IPS DF 4.7 (cell line): ENCODE results near the gene INF2.

Experiments
- DNase-seq: peaks from one replicate; pipeline ENCODE4 v3.0.0-alpha.2; 2013; ENCODE audit warnings: low spot score; ENCODE audit errors: extremely low read depth

The INF2 gene

GRCh38 chr14:104676130-104676693, 13.2 kb upstream of the INF2 start:
- no peak for DNase-seq

- no peak for DNase-seq
Observed at GRCh38 chr14:104676694-104677511, 12.5 kb upstream of the INF2 start.

DNA sequence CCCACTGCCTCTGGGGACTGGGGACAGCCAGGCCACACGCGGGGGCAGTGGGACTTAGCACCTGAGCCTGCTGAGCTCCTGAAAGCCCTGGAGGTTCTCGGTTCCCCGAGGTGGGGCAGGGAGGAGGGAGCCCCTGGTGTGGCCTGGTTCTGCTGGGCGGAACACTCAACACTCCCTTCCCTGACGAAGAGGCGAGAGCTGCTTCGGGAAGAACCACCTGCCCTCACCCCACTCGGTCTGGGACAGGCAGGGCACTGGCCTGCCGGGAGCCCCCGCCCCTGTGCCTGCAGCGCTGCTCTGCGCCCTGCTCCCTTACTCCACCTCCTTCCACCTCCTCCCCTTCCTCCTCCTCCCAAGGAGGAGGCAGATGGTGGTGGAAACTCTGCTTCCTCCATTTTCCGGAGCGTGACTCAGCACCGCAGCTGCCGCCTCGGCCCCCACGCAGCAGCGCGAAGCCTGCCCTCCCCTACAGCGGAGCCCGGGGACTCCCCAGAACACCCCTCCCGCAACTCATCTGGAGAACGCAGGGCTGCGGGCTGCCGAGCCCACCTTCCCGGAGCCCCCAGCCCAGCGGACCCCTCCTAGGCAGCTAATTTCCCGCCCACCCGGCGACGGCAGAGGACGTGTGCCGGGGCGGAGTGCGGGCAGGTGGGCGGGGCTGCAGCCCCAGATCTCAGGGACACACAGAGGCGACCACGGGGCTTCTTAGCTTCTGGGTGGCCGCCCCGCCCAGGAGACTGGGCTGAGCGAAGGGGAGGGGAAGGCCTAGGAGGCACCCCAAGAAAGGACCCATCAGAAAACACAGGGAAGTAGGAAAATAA, 11.7 kb upstream of the INF2 start:
- no peak for DNase-seq

DNA sequence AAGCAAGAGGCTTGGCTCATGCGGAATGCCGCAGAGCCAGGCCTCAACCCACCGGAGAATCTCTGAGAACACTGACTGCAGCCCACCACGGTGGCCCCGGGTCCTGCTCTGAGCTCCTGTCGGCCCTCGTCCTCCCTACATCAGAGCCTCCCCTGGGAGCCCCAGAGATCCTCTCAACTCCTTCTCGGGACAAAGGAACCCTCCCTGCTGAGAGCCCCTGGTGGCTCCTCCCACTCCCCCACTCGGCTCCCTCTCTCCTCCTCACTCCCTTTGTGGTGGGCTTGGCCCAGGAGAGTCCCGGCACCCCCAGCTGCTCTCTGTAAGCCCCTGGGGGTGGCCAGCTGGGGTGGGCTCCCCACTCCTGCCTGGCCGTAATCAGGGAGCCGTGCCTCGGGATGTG, 11.1 kb upstream of the INF2 start:
- DNase-seq: no peak

- no peak for DNase-seq
Observed at GRCh38 chr14:104678901-104679705, 10.3 kb upstream of the INF2 start.

DNA sequence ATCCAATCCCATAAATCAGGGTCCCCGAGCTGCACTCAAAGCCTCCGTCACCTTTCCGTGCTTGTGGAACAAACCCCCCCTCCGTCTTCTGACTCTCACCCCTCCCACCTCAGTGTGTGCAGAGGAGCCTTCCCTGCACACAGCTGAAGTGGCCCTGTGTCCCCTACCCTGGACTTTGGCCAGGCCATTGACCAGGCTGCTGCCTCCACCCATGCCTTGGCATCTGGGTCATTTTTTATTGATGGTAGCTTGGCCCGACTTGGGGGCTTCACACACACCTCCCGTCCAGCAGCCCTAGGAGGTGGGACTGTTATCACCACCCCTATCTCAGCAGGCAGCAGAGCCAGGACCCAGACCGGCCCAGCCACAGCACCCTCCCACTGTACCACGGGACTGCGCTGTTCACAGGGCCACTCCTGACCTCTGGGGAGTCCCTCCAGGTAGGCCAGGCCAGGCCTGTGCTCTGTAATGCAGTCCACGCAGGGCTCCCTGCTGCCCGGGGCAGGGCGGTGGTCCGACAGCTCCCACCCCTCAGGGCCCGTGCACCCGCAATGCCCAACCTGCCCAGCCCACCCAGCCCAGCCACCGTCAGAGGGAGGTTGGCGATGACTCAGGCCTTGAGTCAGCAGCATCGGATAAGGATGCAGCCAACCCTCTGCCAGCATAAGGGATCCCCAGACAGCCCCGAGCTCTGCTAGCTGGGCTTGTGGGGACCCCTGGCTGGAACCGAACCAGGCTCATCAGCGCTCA, 9.2 kb upstream of the INF2 start:
- no peak for DNase-seq

DNA sequence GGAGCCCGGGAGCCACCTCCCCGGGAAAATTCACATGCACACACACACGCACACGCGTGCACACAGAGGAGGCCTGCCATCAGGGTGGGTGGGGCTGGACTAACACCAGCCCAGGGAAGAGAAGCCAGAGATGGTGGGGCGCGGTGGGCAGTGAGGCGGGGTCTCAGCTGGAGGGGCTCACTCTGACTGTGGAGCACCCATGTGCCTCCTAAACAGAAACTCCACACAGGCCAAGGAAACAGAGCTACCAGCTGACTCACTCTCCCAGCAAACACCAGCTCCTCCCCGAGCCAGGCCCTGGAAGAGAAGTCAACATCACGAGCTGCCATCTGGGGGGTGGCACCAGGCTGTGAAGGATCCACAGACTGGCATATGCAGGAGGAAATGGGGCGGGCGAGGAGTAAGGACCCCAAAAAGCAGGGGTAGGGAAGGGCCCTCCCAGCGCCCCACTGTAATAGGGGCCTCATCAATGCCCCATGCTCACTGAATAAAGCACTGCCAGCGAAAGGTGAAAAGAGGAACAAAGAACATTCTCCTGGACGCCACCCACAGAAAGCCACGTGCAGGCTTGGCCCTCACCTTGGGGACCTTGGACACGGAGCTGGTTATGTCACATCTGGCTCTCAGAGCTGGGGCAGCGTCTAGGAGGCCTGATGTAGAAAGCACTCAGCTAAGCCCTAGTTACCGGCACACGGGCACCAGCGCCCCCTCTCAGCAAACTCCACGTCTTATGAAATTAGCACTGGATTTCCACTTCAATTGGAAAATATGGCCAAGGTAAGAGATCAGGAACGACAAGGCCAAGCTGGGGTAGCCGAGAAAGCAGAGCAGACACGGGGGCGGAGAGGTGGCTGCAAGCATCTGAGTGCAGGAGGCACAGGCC, 8.4 kb upstream of the INF2 start:
- DNase-seq: no peak

- peak; percentile 53 for DNase-seq
Observed at GRCh38 chr14:104681689-104682074, 7.7 kb upstream of the INF2 start.

DNA sequence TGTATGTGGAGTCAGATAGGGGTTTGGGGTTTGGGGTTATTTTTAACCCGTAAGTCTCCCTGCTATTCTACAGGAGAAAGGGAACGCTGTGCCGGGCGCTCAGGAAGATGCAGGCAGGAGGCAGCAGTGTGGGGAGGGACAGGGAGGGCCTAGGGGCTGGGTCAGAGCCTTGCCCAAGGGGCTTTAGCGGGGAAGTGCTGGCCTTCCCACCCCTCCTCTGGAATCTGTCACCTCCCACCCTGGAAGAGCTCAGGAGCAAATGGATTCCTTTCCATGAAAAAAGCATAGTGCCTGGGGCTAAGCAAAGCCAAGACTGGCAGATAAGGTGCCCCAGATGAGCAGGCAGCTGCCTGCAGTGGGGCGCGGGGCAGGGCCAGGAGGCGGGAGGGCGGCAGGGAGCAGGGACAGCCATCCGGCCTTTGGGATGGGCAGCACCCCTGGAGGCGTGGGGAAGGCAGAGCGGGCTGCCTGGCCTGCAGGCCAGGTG, 7.3 kb upstream of the INF2 start:
- DNase-seq: peak; percentile 80

DNA sequence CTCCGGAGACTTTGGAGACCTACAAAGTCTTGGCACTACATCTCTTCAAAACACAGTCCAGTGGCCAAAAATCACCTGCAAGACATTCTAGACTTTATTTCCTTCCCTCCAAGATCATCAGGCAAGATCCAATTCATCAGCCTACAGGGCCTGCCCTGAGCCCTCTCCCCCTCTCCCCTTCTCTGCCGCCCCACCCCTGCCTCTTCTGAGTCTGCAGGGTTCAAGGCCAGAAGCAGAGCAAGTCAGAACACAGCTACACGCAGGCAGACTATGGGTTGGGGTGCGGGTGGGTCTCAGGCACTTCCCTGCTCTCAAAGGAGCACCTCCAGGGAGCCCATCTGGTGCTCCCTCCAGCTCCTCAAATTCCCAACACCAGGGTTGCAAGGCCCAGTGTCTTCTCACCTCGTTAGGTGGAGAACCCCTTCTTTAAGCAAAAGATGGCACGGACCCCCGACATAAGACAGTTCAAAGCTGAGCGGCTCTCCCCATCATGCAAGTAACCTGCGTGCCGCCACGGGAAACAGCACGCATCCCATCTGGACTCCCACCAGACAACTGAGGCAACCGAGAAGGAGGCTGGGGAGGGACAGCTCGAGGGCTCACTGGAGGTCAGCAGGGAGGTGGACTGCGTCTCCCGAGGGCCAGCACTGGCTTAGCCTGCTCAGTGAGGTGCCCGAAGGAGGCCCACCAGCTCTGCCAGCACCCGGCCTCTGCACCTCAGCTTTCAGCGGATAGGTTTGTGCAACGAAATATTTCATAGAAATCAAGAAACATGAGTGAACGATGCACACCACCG, 5.6 kb upstream of the INF2 start:
- DNase-seq: no peak

GRCh38 chr14:104684449-104684821, 5.0 kb upstream of the INF2 start:
- no peak for DNase-seq

DNA sequence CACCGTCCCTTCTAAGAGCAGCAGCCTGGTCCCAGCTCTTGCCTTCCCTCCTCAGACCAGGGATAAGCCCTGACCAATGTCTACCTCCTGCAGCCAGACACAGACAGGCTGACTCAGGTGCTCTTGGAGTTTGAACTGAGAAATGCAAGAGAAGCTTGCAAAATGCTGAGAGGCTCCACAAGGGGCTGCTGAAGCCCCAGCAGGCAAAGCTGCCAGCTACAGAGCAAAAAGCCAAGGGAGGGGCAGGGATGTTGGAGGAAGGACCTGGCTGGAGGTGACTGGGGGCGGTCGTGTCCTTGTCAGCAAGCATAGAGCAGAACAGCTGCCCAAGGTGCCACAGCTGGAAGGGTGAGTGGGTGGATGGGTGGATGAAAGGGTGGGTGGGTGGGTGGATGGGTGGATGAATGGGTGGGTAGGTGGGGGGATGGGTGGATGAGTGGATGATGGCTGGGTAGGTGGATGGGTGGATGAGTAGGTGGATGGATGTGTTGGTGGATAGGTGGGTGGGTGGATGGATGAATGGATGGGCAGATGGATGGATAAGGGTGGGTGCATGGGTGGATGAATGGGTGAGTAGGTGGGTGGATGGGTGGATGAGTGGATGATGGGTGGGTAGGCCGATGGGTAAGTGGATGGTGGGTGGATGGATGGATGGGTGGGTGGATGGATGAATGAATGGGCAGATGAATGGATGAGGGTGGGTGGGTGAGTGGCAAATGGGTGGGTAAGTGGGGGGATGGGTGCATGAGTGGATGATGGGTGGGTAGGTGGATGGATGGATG, 4.0 kb upstream of the INF2 start:
- no peak for DNase-seq

DNA sequence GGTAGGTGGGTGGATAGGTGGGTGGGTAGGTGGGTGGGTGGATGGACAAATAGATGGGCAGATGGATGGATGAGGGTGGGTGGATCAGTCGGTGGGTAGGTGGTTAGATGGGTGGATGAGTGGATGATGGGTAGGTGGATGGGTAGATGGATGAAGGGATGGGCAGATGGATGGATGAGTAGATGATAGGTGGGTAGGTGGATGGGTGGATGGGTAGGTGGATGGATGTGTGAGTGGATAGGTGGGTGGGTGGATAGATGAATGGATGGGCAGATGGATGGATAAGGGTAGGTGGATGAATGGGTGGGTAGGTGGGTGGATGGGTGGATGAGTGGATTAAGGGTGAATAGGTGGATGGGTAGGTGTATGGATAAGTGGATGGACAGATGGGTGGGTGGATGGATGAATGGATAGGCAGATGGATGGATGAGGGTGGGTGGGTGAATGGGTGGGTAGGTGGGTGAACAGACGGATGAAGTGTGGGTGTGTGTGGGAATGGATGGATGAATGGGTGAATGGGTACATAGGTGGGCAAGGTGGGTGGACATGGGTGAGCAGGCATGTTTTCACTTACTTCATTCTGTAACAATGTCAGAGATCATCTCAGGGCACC, 3.3 kb upstream of the INF2 start:
- DNase-seq: no peak

DNA sequence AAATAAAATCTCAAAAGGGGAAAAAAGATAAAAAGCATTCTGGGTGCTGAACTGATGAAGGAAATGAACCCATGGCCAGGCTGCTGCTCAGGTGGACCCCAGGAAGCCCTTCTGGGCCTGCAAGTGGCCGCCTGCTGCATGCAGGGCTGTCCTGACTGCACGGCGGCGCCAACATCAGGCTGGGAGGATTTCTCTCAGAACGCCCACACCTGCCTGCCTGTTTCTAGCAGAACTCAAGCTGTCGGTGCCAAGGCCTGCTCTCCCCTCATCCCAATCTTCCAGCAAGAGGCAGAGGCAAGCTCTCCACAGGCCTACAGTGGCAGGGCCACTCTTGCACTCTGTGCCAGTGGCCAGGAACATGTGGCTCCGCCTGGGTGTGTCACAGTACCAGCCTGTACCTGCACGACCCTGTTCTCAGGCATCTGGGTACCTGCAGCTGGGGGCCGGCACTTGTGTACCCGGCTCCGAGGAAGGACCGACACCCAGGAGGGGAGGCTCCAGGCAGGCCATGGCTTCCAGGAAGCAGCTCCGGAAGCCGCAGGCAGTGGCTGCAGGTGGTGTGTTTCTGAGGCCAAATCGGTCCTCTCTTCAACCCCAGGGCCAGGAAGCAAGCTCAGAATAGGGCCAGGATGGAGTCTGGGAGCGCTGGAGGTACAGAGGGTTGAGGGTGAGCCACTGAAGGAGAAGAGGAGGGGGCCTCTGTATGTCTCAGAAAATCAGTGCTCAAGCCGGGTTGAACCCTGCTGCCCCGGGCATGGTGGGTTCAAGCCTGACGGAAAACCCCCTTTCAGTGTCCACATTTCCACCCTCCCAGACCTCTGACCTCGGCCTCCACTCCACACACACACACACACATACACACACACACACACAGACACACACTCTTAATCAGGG, 2.5 kb upstream of the INF2 start:
- DNase-seq: no peak

DNA sequence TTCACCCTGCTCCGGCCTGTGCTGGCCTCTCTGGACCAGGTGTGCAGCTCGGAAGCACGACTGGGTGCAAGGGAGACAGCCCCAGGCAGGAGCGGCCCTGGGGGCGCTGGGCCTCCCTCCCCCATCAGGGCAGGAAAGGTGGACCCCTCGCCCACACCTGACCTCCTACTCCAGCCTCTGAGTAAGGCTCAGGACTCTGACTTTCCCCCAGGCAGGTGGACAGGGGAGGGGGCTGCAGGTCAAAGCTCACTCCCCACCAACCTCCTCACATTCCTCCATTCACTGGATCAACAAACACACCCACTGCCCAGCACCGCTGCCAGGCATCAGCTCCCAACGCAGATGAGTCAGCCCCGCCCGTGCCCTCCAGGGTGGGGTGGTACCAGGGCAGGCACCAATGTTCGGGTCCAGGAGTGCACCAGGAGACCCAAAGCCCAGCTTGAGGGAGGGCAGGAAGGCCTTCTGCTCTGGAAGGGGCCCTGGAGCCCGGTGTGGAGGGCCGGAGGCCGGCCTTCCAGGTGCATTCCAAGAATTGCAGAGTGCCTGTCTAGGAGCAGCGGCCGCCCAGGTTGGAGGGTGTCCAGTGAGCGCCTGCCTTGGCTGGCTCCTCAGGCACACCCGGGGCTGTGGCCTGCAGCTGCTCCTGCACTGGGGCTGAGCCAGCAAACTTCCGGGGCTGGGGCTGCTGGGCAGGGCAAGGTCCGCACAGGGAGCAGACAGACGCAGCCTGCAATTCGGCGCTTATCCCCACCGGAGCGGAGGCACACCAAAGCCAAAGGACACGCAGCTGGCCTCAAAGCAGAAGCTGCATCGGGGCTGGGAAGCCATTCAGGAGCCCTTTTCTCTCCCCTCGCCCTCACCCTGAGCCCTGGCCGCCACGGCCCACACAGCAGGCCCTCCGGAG, 1.6 kb upstream of the INF2 start:
- no peak for DNase-seq
